Thoracic aorta (tissue), 2 donors: Measurements from ENCODE around the gene WNT6. TPM values are rescaled to one million over a fixed set of nuclear protein-coding genes. Genes with fewer than 3 reads are reported as not detected.

ENCODE experiments used
- ATAC-seq: fragments of 150-250 bp; one replicate; pipeline ENCODE4 v1.8.0; 2017; ENCODE audit warnings: low read depth; ENCODE audit not compliant: insufficient number of reproducible peaks, low FRiP score
- DNase-seq: peaks from one replicate; pipeline ENCODE4 v3.0.0-alpha.2; 2020; ENCODE audit warnings: low spot score
- H3K27ac ChIP-seq, 2 donors: fragments of 200-600 bp; sonication (generic); 1 replicate in 1 of 2; 2 replicates in 1 of 2; pipeline ENCODE4 v1.5.1; 2016; ENCODE audit warnings: mild to moderate bottlenecking in 2 of 2, moderate library complexity in 2 of 2
- H3K27me3 ChIP-seq: fragments of 200-600 bp; sonication (generic); replicated peaks from 2 replicates; pipeline ENCODE4 v1.6.0; 2016; ENCODE audit warnings: mild to moderate bottlenecking; ENCODE audit not compliant: insufficient read depth
- H3K36me3 ChIP-seq: fragments of 200-600 bp; sonication (generic); one replicate; pipeline ENCODE4 v1.5.1; 2016
- H3K4me1 ChIP-seq, 2 donors: fragments of 200-600 bp; sonication (generic); 1 replicate in 1 of 2; 2 replicates in 1 of 2; pipeline versions ENCODE4 v1.5.1 to v1.6.0; 2016; ENCODE audit warnings: low read depth in 2 of 2, mild to moderate bottlenecking in 1 of 2; ENCODE audit not compliant: control insufficient read depth in 1 of 2
- H3K4me3 ChIP-seq: fragments of 200-600 bp; sonication (generic); 2 replicates; pipeline ENCODE4 v1.5.1; 2016; ENCODE audit warnings: mild to moderate bottlenecking
- H3K9me3 ChIP-seq: fragments of 200-600 bp; sonication (generic); 2 replicates; pipeline ENCODE4 v1.5.1; 2016
- total RNA-seq, 2 donors: library from RNA; depleted of rRNA; stranded (reverse); fragments of >200 nt; gene quantifications; one replicate each; pipeline versions ENCODE4 v1.1.0 to v1.2.3, GENCODE V29; 2016
- TF ChIP-seq, protein P1 (sequence below): fragments of 200-600 bp; sonication (generic); IDR thresholded peaks from one replicate; pipeline ENCODE4 v1.5.1; 2019; ENCODE audit warnings: antibody characterized with exemption

The WNT6 gene
- total RNA-seq, 2 donors from 2014 or later = 0.27 to 2.5 TPM

GRCh38 chr2:218830526-218831306 lies 28.9 kb upstream of the WNT6 start:
- Histone ChIP-seq H3K27ac (peak overlapping the region in 1 of 2 donors; percentile 92), H3K4me1 (peaks cover 13 to 38% of the 10 kb centered on the region in 2 donors), H3K4me3 (no peak overlapping the region), H3K36me3 (no peaks in the 10 kb centered on the region), H3K9me3 (no peaks in the 10 kb centered on the region), H3K27me3 (no peaks in the 10 kb centered on the region)
- no peak for ATAC-seq
- DNase-seq = no peak
- TF ChIP-seq, protein P1, sequence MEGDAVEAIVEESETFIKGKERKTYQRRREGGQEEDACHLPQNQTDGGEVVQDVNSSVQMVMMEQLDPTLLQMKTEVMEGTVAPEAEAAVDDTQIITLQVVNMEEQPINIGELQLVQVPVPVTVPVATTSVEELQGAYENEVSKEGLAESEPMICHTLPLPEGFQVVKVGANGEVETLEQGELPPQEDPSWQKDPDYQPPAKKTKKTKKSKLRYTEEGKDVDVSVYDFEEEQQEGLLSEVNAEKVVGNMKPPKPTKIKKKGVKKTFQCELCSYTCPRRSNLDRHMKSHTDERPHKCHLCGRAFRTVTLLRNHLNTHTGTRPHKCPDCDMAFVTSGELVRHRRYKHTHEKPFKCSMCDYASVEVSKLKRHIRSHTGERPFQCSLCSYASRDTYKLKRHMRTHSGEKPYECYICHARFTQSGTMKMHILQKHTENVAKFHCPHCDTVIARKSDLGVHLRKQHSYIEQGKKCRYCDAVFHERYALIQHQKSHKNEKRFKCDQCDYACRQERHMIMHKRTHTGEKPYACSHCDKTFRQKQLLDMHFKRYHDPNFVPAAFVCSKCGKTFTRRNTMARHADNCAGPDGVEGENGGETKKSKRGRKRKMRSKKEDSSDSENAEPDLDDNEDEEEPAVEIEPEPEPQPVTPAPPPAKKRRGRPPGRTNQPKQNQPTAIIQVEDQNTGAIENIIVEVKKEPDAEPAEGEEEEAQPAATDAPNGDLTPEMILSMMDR = no peak

DNA sequence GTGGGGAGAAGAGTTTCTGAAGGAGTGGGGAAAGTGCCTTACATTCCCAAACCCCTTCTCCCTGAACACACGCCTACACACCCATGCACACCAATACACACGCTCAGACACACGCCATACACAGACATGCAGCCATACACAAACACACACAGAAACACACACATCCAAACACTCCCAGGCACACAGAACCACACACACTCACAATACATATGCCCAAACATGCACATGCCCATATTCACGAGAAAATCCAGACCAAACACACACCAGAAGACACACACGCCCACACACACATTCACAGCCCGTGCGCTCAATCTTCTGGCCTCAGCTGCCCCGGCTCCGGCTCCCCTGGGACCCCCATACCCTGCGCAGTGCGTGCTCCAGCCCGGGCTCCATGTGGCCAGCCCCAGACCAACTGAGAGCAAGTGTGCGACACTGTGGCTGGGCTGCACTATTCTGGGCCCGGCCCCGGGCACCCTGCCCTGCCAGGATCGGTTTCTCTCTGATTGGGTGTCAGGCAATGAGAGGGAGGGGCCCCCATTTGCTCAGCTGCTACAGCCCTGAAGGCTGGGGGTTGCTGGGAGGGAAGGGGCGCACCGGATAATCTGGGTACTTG lies 28.1 kb upstream of the WNT6 start, which contains the start of gene PRKAG3:
PRKAG3 (minus strand) TSS at position 426 of the 613 bp plus-strand sequence.
- Histone ChIP-seq H3K4me1 (peaks cover 13 to 38% of the 10 kb centered on the region in 2 donors), H3K9me3 (no peaks in the 10 kb centered on the region), H3K27ac (peak within 1 kb of the TSS; percentile 75 to 92), H3K4me3 (peak within 1 kb of the TSS; percentile 7), H3K27me3 (no peaks in the 10 kb centered on the region), H3K36me3 (no peaks in the 10 kb centered on the region)
- TF ChIP-seq, protein P1 = no peak
- DNase-seq (peak; percentile 15), ATAC-seq (peak; percentile 37)

GRCh38 chr2:218832081-218832480 lies 27.5 kb upstream of the WNT6 start:
- ATAC-seq (no peak), DNase-seq (no peak)
- TF ChIP-seq, protein P1 = no peak
- no peaks in the 10 kb centered on the region for H3K27me3 ChIP-seq
- peak overlapping the region; percentile 75 to 92 for H3K27ac ChIP-seq
- H3K9me3 ChIP-seq = no peaks in the 10 kb centered on the region
- no peaks in the 10 kb centered on the region for H3K36me3 ChIP-seq
- H3K4me1 ChIP-seq = peaks cover 13 to 38% of the 10 kb centered on the region in 2 donors
- peak overlapping the region; percentile 7 for H3K4me3 ChIP-seq

DNA sequence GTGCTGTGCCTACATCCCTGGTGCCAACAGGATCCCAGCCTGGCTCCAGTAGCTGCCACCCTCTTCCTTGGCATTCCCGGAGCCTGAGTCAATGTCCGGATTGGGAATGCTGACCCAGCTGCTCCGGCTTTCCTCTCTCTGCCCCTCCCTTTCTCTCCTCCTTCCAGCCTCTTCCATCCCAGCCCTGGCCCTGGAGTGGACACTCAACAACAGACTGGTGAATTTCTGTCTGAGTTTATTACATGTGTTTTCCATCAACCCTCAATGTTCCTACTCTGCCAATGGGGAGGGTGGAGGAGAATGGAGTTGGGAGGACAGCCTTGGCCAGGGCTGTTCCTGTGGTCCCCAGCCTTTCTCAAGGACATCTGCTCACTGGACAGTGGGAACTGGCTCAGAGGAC lies 27.1 kb upstream of the WNT6 start:
- TF ChIP-seq, protein P1 = no peak
- H3K27me3 ChIP-seq = no peaks in the 10 kb centered on the region
- DNase-seq (peak; percentile 45), ATAC-seq (peak; percentile 70)
- no peak overlapping the region for H3K4me3 ChIP-seq
- peak overlapping the region; percentile 75 to 92 for H3K27ac ChIP-seq
- H3K4me1 ChIP-seq = peaks cover 13 to 38% of the 10 kb centered on the region in 2 donors
- H3K9me3 ChIP-seq = peaks cover 2% of the 10 kb centered on the region
- no peaks in the 10 kb centered on the region for H3K36me3 ChIP-seq

DNA sequence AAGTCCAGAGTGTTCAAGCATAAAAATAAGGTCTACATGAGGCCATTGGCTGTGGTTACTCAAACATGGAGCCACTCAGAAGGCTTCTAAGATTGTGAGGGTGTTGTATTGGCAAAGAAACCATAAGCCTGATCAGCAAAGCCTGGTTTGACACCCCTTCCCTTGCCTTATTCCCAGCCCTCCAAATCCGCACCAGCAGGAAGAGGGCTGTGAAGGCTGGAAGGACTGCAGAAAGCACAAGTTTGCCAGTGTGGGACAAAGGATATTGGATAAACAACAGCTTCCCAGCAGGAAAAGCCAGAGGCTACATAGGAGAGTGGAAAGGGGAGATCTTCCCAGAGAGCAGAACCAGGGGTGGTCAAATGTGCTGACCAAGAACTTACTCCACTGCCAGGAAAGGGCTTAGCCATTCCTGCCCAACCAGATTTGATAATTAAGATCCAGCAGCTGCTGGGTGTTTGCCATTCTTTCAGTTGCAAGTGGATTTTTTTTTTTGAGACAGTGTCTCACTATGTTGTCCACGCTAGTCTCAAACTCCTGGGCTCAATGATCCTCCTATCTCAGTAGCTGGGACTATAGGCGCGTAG lies 26.5 kb upstream of the WNT6 start:
- Histone ChIP-seq H3K36me3 (no peaks in the 10 kb centered on the region), H3K4me3 (no peak overlapping the region), H3K4me1 (peaks cover 13 to 38% of the 10 kb centered on the region in 2 donors), H3K27ac (peak overlapping the region; percentile 75 to 92), H3K27me3 (no peaks in the 10 kb centered on the region), H3K9me3 (peaks cover 5% of the 10 kb centered on the region)
- TF ChIP-seq, protein P1 = no peak
- ATAC-seq = no peak
- no peak for DNase-seq
